Hepatocyte (in vitro differentiated cells): ENCODE results near the gene NRARP. TPM values are rescaled to one million over a fixed set of nuclear protein-coding genes. Genes with fewer than 3 reads are reported as not detected.

Experiments used
- DNase-seq: peaks from one replicate; pipeline ENCODE4 v3.0.0-alpha.2; 2016; ENCODE audit warnings: low spot score
- H2AFZ ChIP-seq: fragments of 200-600 bp; sonication (generic); 2 replicates; pipeline ENCODE4 v1.6.0; 2016; ENCODE audit warnings: antibody characterized with exemption, mild to moderate bottlenecking
- H3K27ac ChIP-seq: fragments of 200-600 bp; sonication (generic); 2 replicates; pipeline ENCODE4 v1.5.1; 2016; ENCODE audit warnings: mild to moderate bottlenecking
- H3K27me3 ChIP-seq: fragments of 200-600 bp; sonication (generic); 2 replicates; pipeline ENCODE4 v1.6.1; 2016
- H3K36me3 ChIP-seq: fragments of 200-600 bp; sonication (generic); replicated peaks from 2 replicates; pipeline ENCODE4 v1.5.1; 2016; ENCODE audit warnings: low read depth; ENCODE audit not compliant: insufficient read depth
- H3K4me1 ChIP-seq: fragments of 200-600 bp; sonication (generic); 2 replicates; pipeline ENCODE4 v1.5.1; 2016; ENCODE audit warnings: mild to moderate bottlenecking, moderate library complexity; ENCODE audit not compliant: insufficient read depth
- H3K4me2 ChIP-seq: fragments of 200-600 bp; sonication (generic); 2 replicates; pipeline ENCODE4 v1.6.0; 2016
- H3K4me3 ChIP-seq: fragments of 200-600 bp; sonication (generic); 2 replicates; pipeline ENCODE4 v1.5.1; 2016; ENCODE audit warnings: mild to moderate bottlenecking
- H3K79me2 ChIP-seq: fragments of 200-600 bp; sonication (generic); 2 replicates; pipeline ENCODE4 v1.6.0; 2017; ENCODE audit warnings: mild to moderate bottlenecking
- H3K9me2 ChIP-seq: fragments of 200-600 bp; sonication (generic); replicated peaks from 2 replicates; pipeline ENCODE4 v1.6.0; 2017; ENCODE audit warnings: mild to moderate bottlenecking; ENCODE audit not compliant: insufficient read depth
- H3K9me3 ChIP-seq: fragments of 200-600 bp; sonication (generic); 2 replicates; pipeline ENCODE4 v1.5.1; 2016; ENCODE audit warnings: low read depth, mild to moderate bottlenecking
- H4K20me1 ChIP-seq: fragments of 200-600 bp; sonication (generic); 2 replicates; pipeline ENCODE4 v1.6.0; 2016; ENCODE audit warnings: mild to moderate bottlenecking; ENCODE audit not compliant: insufficient read depth, poor library complexity, severe bottlenecking
- CTCF ChIP-seq: fragments of 200-600 bp; sonication (generic); IDR thresholded peaks from 2 replicates; pipeline ENCODE4 v1.5.1; 2016; ENCODE audit warnings: antibody characterized with exemption, mild to moderate bottlenecking; ENCODE audit not compliant: poor library complexity
- EZH2 ChIP-seq: fragments of 200-600 bp; sonication (generic); IDR thresholded peaks from 2 replicates; pipeline ENCODE4 v1.6.1; 2016; ENCODE audit warnings: antibody characterized with exemption, mild to moderate bottlenecking, borderline replicate concordance
- EZH2phosphoT487 ChIP-seq: fragments of 200-600 bp; sonication (generic); IDR thresholded peaks from one replicate; pipeline ENCODE4 v1.6.1; 2018; ENCODE audit warnings: antibody characterized with exemption, mild to moderate bottlenecking, low read depth, moderate library complexity; ENCODE audit not compliant: unreplicated experiment, severe bottlenecking
- WGBS: methylation state at CpG from one replicate; pipeline ENCODE4 v1.1.6; 2016; ENCODE audit warnings: low lambda C conversion rate; ENCODE audit errors: missing lambda C conversion rate; 5-methylcytosine and 5-hydroxymethylcytosine counted together
- polyA plus RNA-seq: library from polyadenylated mRNA; unstranded; fragments of >200 nt; fragmentation: Nextera tagmentation; extraction: Ambion mirVana; gene quantifications from 2 replicates; pipeline ENCODE4 v1.2.1, GENCODE V29; 2016
- total RNA-seq: library from RNA; depleted of rRNA; stranded (reverse); fragments of >200 nt; gene quantifications from 2 replicates; pipeline ENCODE4 v1.2.3, GENCODE V29; 2014

NRARP gene
- total and polyA plus RNA-seq, 2 experiments from 2014 or later = 5.3 to 18.7 TPM

GRCh38 chr9:137267933-137268355, 34.1 kb downstream of the NRARP start:
- no peaks in the 10 kb centered on the region for H3K9me3 ChIP-seq
- no peak for DNase-seq
- H3K9me2 ChIP-seq = no peaks in the 10 kb centered on the region
- no peaks in the 10 kb centered on the region for H4K20me1 ChIP-seq
- TF ChIP-seq CTCF = no peak
- TF ChIP-seq EZH2 = no peak
- TF ChIP-seq EZH2phosphoT487 = no peak
- no peaks in the 10 kb centered on the region for H3K27me3 ChIP-seq
- H3K4me3 ChIP-seq = no peak overlapping the region
- no peaks in the 10 kb centered on the region for H3K79me2 ChIP-seq
- no peak overlapping the region for H3K27ac ChIP-seq
- no peaks in the 10 kb centered on the region for H3K4me1 ChIP-seq
- no peak overlapping the region for H3K4me2 ChIP-seq
- no peak overlapping the region for H2AFZ ChIP-seq
- H3K36me3 ChIP-seq = no peaks in the 10 kb centered on the region
- 94% methylated on average over 6 of the region's 6 CpGs for WGBS

GRCh38 chr9:137266585-137267453, 35.3 kb downstream of the NRARP start:
- no peak overlapping the region for H3K4me3 ChIP-seq
- no peaks in the 10 kb centered on the region for H3K36me3 ChIP-seq
- no peak overlapping the region for H2AFZ ChIP-seq
- H3K9me3 ChIP-seq = no peaks in the 10 kb centered on the region
- no peaks in the 10 kb centered on the region for H3K79me2 ChIP-seq
- H3K4me1 ChIP-seq = no peaks in the 10 kb centered on the region
- no peak for DNase-seq
- H3K9me2 ChIP-seq = no peaks in the 10 kb centered on the region
- TF ChIP-seq CTCF (no peak), EZH2 (no peak), EZH2phosphoT487 (no peak)
- no peak overlapping the region for H3K27ac ChIP-seq
- WGBS = 95% methylated on average over 27 of the region's 34 CpGs
- H3K27me3 ChIP-seq = no peaks in the 10 kb centered on the region
- H4K20me1 ChIP-seq = no peaks in the 10 kb centered on the region
- H3K4me2 ChIP-seq = no peak overlapping the region

GRCh38 chr9:137266162-137266527, 35.9 kb downstream of the NRARP start:
- H3K36me3 ChIP-seq = no peaks in the 10 kb centered on the region
- H3K9me3 ChIP-seq = no peaks in the 10 kb centered on the region
- 95% methylated on average over 15 of the region's 15 CpGs for WGBS
- H3K79me2 ChIP-seq = no peaks in the 10 kb centered on the region
- no peak overlapping the region for H2AFZ ChIP-seq
- DNase-seq = peak; percentile 4
- no peak overlapping the region for H3K4me3 ChIP-seq
- no peak overlapping the region for H3K4me2 ChIP-seq
- H3K27ac ChIP-seq = no peak overlapping the region
- no peaks in the 10 kb centered on the region for H3K27me3 ChIP-seq
- H3K4me1 ChIP-seq = no peaks in the 10 kb centered on the region
- H4K20me1 ChIP-seq = no peaks in the 10 kb centered on the region
- no peaks in the 10 kb centered on the region for H3K9me2 ChIP-seq
- TF ChIP-seq EZH2phosphoT487 (no peak), CTCF (no peak), EZH2 (no peak)
